ENCODE results near the gene DLGAP4. TPM values are rescaled to one million over a fixed set of nuclear protein-coding genes. Genes with fewer than 3 reads are reported as not detected.

The DLGAP4 gene
- total and polyA plus RNA-seq, 2 of the 13 experiments (the other 11 are each of a cell fraction or from before 2014, with no cell fraction given), result 15.2 to 26.7 TPM

DNA sequence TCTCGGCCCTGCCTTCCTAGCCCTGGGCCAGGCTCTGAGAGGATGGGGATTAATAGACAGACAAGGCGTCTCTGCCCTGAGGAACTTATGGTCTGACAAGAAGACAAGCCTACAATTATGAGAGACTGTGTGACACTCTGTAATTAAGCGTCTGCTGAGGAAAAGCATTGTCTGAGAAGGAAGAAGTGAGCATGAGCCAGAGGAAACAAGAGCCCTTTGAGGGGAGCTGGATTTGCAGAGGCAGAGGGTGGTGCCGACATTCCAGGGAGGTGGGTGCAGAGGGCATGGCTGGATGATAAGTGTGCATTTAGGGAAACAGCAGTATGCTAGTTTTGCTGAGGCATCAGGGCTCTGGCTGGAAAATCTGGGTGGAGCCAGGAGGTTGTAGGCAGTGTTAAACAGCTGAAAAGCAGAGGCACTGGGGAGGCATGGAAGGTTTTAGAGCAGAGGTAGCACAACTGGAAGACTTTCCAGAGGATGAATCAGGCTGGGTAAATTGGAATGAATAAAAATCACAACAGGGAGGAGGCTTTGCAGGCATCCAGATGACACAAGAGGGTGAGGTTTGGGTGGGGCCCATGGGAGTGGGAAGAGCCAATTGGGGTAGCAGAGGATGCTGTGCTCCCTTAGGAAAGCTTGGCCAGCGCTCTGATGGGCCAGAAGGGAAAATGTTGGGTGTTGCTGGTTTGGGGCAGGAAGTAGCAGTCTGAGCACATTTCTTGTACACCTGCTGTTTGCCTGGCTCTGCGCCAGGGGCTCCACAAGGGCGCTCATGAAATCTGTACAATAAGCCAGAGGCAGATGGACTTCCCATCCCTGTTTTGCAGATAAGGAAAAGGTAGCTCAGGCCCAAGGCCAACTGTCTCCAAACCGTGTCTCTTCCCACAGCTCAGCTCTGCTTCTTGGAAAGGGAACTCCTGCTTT, 161.2 kb downstream of the DLGAP4 start (continued):
- TF ChIP-seq MTF2 (CRISPR knock-in tag; IDR thresholded peaks at IDR 0.05; ENCODE audit: borderline replicate concordance) (no peak), EEA1 (CRISPR knock-in tag; IDR thresholded peaks at IDR 0.05; ENCODE audit: borderline replicate concordance) (no peak), ZNF160 (CRISPR knock-in tag; IDR thresholded peaks at IDR 0.05) (peak; percentile 37; the same call in 1 of the 2 replicates), CCAR2 (optimal IDR thresholded peaks at IDR 0.05; ENCODE audit: low read depth, low read length) (peak; percentile 26), TEAD3 (CRISPR knock-in tag; optimal IDR thresholded peaks at IDR 0.05; ENCODE audit: borderline replicate concordance) (peak; percentile 62), ZNF256 (CRISPR knock-in tag; conservative IDR thresholded peaks at IDR 0.05) (0 out of 2 replicates have a peak, but pooled peaks have one; percentile 11), SALL2 (CRISPR knock-in tag; IDR thresholded peaks at IDR 0.05) (peak; percentile 66; the same call in 1 of the 2 replicates), JUNB (CRISPR knock-in tag; IDR thresholded peaks at IDR 0.05; ENCODE audit: borderline replicate concordance) (no peak), ZMAT3 (CRISPR knock-in tag; conservative IDR thresholded peaks at IDR 0.05) (no peak), NCOA5 (CRISPR knock-in tag; IDR thresholded peaks at IDR 0.05) (no peak), ZNF547 (CRISPR knock-in tag; IDR thresholded peaks at IDR 0.05) (no peak), ZNF276 (CRISPR knock-in tag; IDR thresholded peaks at IDR 0.05; ENCODE audit: low read depth) (0 out of 2 replicates have a peak, but pooled peaks have one; percentile 21), HMGA1 (CRISPR knock-in tag; conservative IDR thresholded peaks at IDR 0.05) (no peak), MAFF (IDR thresholded peaks at IDR 0.05; ENCODE audit: low read depth, low read length) (0 out of 2 replicates have a peak, but pooled peaks have one; percentile 8), TFAP4 (IDR thresholded peaks at IDR 0.05; ENCODE audit: borderline replicate concordance, low read depth) (peak; percentile 29; the same call in 1 of the 2 replicates), FOSL2 (CRISPR knock-in tag; IDR thresholded peaks at IDR 0.05) (no peak), SNAPC2 (CRISPR knock-in tag; IDR thresholded peaks at IDR 0.05) (no peak), FOXP4 (CRISPR knock-in tag; IDR thresholded peaks at IDR 0.05) (peak; percentile 28; the same call in 1 of the 2 replicates)
- TF ChIP-seq, protein P1, sequence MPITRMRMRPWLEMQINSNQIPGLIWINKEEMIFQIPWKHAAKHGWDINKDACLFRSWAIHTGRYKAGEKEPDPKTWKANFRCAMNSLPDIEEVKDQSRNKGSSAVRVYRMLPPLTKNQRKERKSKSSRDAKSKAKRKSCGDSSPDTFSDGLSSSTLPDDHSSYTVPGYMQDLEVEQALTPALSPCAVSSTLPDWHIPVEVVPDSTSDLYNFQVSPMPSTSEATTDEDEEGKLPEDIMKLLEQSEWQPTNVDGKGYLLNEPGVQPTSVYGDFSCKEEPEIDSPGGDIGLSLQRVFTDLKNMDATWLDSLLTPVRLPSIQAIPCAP (CRISPR knock-in tag; IDR thresholded peaks at IDR 0.05; ENCODE audit: low read depth), result no peak
- TF ChIP-seq, protein P2, sequence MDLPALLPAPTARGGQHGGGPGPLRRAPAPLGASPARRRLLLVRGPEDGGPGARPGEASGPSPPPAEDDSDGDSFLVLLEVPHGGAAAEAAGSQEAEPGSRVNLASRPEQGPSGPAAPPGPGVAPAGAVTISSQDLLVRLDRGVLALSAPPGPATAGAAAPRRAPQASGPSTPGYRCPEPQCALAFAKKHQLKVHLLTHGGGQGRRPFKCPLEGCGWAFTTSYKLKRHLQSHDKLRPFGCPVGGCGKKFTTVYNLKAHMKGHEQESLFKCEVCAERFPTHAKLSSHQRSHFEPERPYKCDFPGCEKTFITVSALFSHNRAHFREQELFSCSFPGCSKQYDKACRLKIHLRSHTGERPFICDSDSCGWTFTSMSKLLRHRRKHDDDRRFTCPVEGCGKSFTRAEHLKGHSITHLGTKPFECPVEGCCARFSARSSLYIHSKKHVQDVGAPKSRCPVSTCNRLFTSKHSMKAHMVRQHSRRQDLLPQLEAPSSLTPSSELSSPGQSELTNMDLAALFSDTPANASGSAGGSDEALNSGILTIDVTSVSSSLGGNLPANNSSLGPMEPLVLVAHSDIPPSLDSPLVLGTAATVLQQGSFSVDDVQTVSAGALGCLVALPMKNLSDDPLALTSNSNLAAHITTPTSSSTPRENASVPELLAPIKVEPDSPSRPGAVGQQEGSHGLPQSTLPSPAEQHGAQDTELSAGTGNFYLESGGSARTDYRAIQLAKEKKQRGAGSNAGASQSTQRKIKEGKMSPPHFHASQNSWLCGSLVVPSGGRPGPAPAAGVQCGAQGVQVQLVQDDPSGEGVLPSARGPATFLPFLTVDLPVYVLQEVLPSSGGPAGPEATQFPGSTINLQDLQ (CRISPR knock-in tag; IDR thresholded peaks at IDR 0.05), result no peak

All from HepG2 (cell line).